Measurements from ENCODE around the gene PRR13. TPM values are rescaled to one million over a fixed set of nuclear protein-coding genes. Genes with fewer than 3 reads are reported as not detected.
"Not testable (repeated sequence)": the region's sequence is repeated elsewhere in the genome, so short reads cannot be mapped to it uniquely, and the experiment has no call there.

Gene PRR13
- total and polyA plus RNA-seq, 2 of the 13 experiments (the other 11 are each of a cell fraction or from before 2014, with no cell fraction given) = 65.0 to 102 TPM

- CTCF ChIA-PET (ENCODE audit: low intra/inter-chr PET ratio, low total read pairs) = no interaction called here
- no peak overlapping the region for H3K27ac ChIP-seq (ENCODE audit: extremely low read length, insufficient read depth, low read length)
Observed at GRCh38 chr12:53431187-53431586, 10.3 kb upstream of the PRR13 start.

GRCh38 chr12:53435326-53435725 is 6.2 kb upstream of the PRR13 start:
- H2AFZ ChIP-seq (ENCODE audit: low read length); H3K36me3 ChIP-seq (replicated peaks in 1 of 2; ENCODE audit: control insufficient read depth in 1 of 2, insufficient read depth in 2 of 2, low read length in 2 of 2); H3K27me3 ChIP-seq (ENCODE audit: control insufficient read depth in 1 of 2, insufficient read depth in 2 of 2, low read length in 2 of 2); H4K20me1 ChIP-seq (ENCODE audit: insufficient read depth, low read length); CTCF ChIA-PET (ENCODE audit: low intra/inter-chr PET ratio, low total read pairs); H3K79me2 ChIP-seq (ENCODE audit: insufficient read depth, low read length); in situ Hi-C loops (cut with HindIII; ENCODE audit: extremely low pct_ligation_motif_present, low pct_unique_long_range_greater_than_20kb); FAIRE-seq; ATAC-seq; DNase-seq (ENCODE audit: low spot score); intact Hi-C loops (cut with micrococcal nuclease; ENCODE audit: unreplicated experiment); BruUV-seq (replicated peaks); H3K4me3 ChIP-seq (replicated peaks in 1 of 3; ENCODE audit: insufficient read depth in 1 of 3, low read depth in 2 of 3, low read length in 3 of 3); H3K9ac ChIP-seq (ENCODE audit: insufficient read depth, low read depth, low read length); H3K9me3 ChIP-seq (ENCODE audit: low read length); H3K27ac ChIP-seq (ENCODE audit: extremely low read length, insufficient read depth, low read length): not testable (repeated sequence)
- TF ChIP-seq ZMYM3 (CRISPR knock-in tag; IDR thresholded peaks at IDR 0.05) (peak; percentile 21; the same call in 1 of the 2 replicates), CEBPB (IDR thresholded peaks at IDR 0.05; ENCODE audit: borderline replicate concordance, low read depth, low read length) (peak; percentile 60), CEBPG (CRISPR knock-in tag; IDR thresholded peaks at IDR 0.05) (peak; percentile 43; the same call in 1 of the 2 replicates), ZNF460 (CRISPR knock-in tag; IDR thresholded peaks at IDR 0.05; ENCODE audit: borderline replicate concordance) (peak; percentile 85; the same call in 1 of the 2 replicates)
- POLR2A ChIA-PET = interaction anchor here (0.7 kb wide), 1 partner anchor 255 kb away, joined by 3 read pairs; the partner anchor contains the start of gene ZNF740
- 35% methylated on average over 9 of the region's 9 CpGs for WGBS (ENCODE audit: low lambda C conversion rate)
- Histone ChIP-seq H3K4me1 (ENCODE audit: insufficient read depth, low read length) (peaks cover 22% of the 10 kb centered on the region), H3K4me2 (ENCODE audit: low read depth, low read length) (0 out of 2 replicates have a peak overlapping the region, but pooled peaks have one; percentile 27)

More at GRCh38 chr12:53431187-53431586, 10.3 kb upstream of the PRR13 start:
- H3K79me2 ChIP-seq (ENCODE audit: insufficient read depth, low read length) = no peaks in the 10 kb centered on the region
- in situ Hi-C loops (cut with HindIII; ENCODE audit: extremely low pct_ligation_motif_present, low pct_unique_long_range_greater_than_20kb) (no loop called here), intact Hi-C loops (cut with micrococcal nuclease; ENCODE audit: unreplicated experiment) (no loop called here)
- H3K4me3 ChIP-seq (replicated peaks in 1 of 3; ENCODE audit: insufficient read depth in 1 of 3, low read depth in 2 of 3, low read length in 3 of 3) = no peak overlapping the region
- peak overlapping the region; percentile 15; the same call in 1 of the 2 replicates for H3K4me2 ChIP-seq (ENCODE audit: low read depth, low read length)
- no peaks in the 10 kb centered on the region for H3K36me3 ChIP-seq (replicated peaks in 1 of 2; ENCODE audit: control insufficient read depth in 1 of 2, insufficient read depth in 2 of 2, low read length in 2 of 2)
- POLR2A ChIA-PET = interaction anchor here (0.9 to 2.0 kb wide), 2 partner anchors 10 to 51 kb away, joined by 3 to 7 read pairs; no protein-coding TSS in a partner anchor
- H3K9me3 ChIP-seq (ENCODE audit: low read length) = no peaks in the 10 kb centered on the region
- 0 out of 5 replicates have a peak, but pooled peaks cover 0 to 4% of the 10 kb centered on the region in 2 experiments for H3K27me3 ChIP-seq (ENCODE audit: control insufficient read depth in 1 of 2, insufficient read depth in 2 of 2, low read length in 2 of 2)
- DNase-seq (ENCODE audit: low spot score) (no peak), FAIRE-seq (no peak), ATAC-seq (peak; percentile 38)
- H2AFZ ChIP-seq (ENCODE audit: low read length) = no peak overlapping the region
- peaks cover 30% of the 10 kb centered on the region; the same call in 1 of the 2 replicates for H3K4me1 ChIP-seq (ENCODE audit: insufficient read depth, low read length)
- no TSS peak for BruUV-seq (replicated peaks)
- no peak overlapping the region for H3K9ac ChIP-seq (ENCODE audit: insufficient read depth, low read depth, low read length)
- peak; percentile 71 for TF ChIP-seq ZNF121 (CRISPR knock-in tag; IDR thresholded peaks at IDR 0.05)
- peak; percentile 44 for TF ChIP-seq FOSL2 (CRISPR knock-in tag; IDR thresholded peaks at IDR 0.05)
- peak; percentile 68 for TF ChIP-seq FOXA3 (CRISPR knock-in tag; IDR thresholded peaks at IDR 0.05)
- TF ChIP-seq FOXA1 (IDR thresholded peaks at IDR 0.05) = no peak
- peak; percentile 39; the same call in 1 of the 2 replicates for TF ChIP-seq FOXA1 (CRISPR knock-in tag; IDR thresholded peaks at IDR 0.05)
- TF ChIP-seq HINFP (CRISPR knock-in tag; IDR thresholded peaks at IDR 0.05; ENCODE audit: low read depth) = no peak
- TF ChIP-seq CREM (IDR thresholded peaks at IDR 0.05) = no peak
- TF ChIP-seq CREM (CRISPR knock-in tag; IDR thresholded peaks at IDR 0.05) = no peak
- no peak for TF ChIP-seq ZNF678 (CRISPR knock-in tag; IDR thresholded peaks at IDR 0.05)
- 17% methylated on average over 2 of the region's 7 CpGs for WGBS (ENCODE audit: low lambda C conversion rate)
- H4K20me1 ChIP-seq (ENCODE audit: insufficient read depth, low read length) = no peaks in the 10 kb centered on the region

GRCh38 chr12:53439582-53439981 is 2.0 kb upstream of the PRR13 start:
- H3K4me3 ChIP-seq (replicated peaks in 1 of 3; ENCODE audit: insufficient read depth in 1 of 3, low read depth in 2 of 3, low read length in 3 of 3); H4K20me1 ChIP-seq (ENCODE audit: insufficient read depth, low read length); H3K9ac ChIP-seq (ENCODE audit: insufficient read depth, low read depth, low read length); H3K27ac ChIP-seq (ENCODE audit: extremely low read length, insufficient read depth, low read length); H3K27me3 ChIP-seq (ENCODE audit: control insufficient read depth in 1 of 2, insufficient read depth in 2 of 2, low read length in 2 of 2); CTCF ChIA-PET (ENCODE audit: low intra/inter-chr PET ratio, low total read pairs); in situ Hi-C loops (cut with HindIII; ENCODE audit: extremely low pct_ligation_motif_present, low pct_unique_long_range_greater_than_20kb); H3K4me2 ChIP-seq (ENCODE audit: low read depth, low read length); DNase-seq (ENCODE audit: low spot score); H2AFZ ChIP-seq (ENCODE audit: low read length); FAIRE-seq; H3K36me3 ChIP-seq (replicated peaks in 1 of 2; ENCODE audit: control insufficient read depth in 1 of 2, insufficient read depth in 2 of 2, low read length in 2 of 2); intact Hi-C loops (cut with micrococcal nuclease; ENCODE audit: unreplicated experiment); BruUV-seq (replicated peaks); H3K9me3 ChIP-seq (ENCODE audit: low read length); ATAC-seq: not testable (repeated sequence)
- H3K79me2 ChIP-seq (ENCODE audit: insufficient read depth, low read length) = peaks cover 15% of the 10 kb centered on the region
- H3K4me1 ChIP-seq (ENCODE audit: insufficient read depth, low read length) = peaks cover 46% of the 10 kb centered on the region
- POLR2A ChIA-PET = interaction anchor here (2.3 to 3.1 kb wide), 2 partner anchors 12 to 118 kb away, joined by 16 to 23 read pairs; partner anchors contain the start of gene AAAS

Measured in HepG2 (cell line).